ENCODE measurements around the gene DRAM2. TPM values are rescaled to one million over a fixed set of nuclear protein-coding genes. Genes with fewer than 3 reads are reported as not detected.

Gene DRAM2
- total and polyA plus RNA-seq, 2 of the 13 experiments (the other 11 are each of a cell fraction or from before 2014, with no cell fraction given), result 33.2 to 123 TPM

DNA sequence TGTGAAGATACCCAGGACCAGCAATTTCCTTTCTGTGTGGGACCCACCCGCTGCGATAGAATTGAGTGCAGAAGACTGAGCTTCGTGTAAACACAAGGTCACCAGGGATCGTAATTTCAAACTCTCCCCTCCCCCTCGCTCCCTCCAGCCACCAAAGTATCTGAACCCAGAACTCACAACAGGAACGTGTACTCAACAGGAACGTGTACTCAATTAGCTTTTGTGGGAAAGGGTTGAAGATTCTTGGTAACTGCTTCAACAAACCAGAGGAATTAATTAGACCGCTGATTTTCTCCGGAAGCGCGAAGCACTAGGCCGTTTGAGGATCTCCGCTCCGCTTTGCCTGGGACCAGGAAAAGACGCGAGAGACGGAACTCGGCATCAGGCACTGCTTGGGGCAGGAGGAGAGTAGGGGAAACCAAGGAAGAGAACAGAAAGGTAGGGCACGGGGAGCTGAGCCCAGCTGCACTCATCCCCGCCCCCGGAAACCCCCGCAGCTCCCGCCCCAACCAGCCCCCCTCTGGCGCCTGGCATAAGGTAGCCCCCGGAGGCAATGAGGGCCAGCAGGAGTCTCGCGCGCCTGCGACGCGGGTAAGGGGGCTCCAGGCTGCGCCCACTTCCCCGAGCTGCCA is 453 bp downstream of the DRAM2 start (continued):
- no peak for TF ChIP-seq ZSCAN31 (CRISPR knock-in tag; IDR thresholded peaks at IDR 0.05; ENCODE audit: low read depth)
- TF ChIP-seq MAFK (conservative IDR thresholded peaks at IDR 0.05 in 1 of 2, IDR thresholded peaks at IDR 0.05 in 1 of 2; ENCODE audit: low read length in 2 of 2), result no peak
- TF ChIP-seq ZNF331 (CRISPR knock-in tag; IDR thresholded peaks at IDR 0.05), result no peak
- TF ChIP-seq, protein P1, sequence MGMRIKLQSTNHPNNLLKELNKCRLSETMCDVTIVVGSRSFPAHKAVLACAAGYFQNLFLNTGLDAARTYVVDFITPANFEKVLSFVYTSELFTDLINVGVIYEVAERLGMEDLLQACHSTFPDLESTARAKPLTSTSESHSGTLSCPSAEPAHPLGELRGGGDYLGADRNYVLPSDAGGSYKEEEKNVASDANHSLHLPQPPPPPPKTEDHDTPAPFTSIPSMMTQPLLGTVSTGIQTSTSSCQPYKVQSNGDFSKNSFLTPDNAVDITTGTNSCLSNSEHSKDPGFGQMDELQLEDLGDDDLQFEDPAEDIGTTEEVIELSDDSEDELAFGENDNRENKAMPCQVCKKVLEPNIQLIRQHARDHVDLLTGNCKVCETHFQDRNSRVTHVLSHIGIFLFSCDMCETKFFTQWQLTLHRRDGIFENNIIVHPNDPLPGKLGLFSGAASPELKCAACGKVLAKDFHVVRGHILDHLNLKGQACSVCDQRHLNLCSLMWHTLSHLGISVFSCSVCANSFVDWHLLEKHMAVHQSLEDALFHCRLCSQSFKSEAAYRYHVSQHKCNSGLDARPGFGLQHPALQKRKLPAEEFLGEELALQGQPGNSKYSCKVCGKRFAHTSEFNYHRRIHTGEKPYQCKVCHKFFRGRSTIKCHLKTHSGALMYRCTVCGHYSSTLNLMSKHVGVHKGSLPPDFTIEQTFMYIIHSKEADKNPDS (CRISPR knock-in tag; IDR thresholded peaks at IDR 0.05), result no peak
- TF ChIP-seq ZBTB7B (CRISPR knock-in tag; IDR thresholded peaks at IDR 0.05), result peak; percentile 13; the same call in 1 of the 2 replicates
- TF ChIP-seq, protein P2, sequence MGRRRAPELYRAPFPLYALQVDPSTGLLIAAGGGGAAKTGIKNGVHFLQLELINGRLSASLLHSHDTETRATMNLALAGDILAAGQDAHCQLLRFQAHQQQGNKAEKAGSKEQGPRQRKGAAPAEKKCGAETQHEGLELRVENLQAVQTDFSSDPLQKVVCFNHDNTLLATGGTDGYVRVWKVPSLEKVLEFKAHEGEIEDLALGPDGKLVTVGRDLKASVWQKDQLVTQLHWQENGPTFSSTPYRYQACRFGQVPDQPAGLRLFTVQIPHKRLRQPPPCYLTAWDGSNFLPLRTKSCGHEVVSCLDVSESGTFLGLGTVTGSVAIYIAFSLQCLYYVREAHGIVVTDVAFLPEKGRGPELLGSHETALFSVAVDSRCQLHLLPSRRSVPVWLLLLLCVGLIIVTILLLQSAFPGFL (CRISPR knock-in tag; IDR thresholded peaks at IDR 0.05), result no peak
- TF ChIP-seq KDM3A (CRISPR knock-in tag; IDR thresholded peaks at IDR 0.05; ENCODE audit: low read depth), result 0 out of 2 replicates have a peak, but pooled peaks have one; percentile 8
- TF ChIP-seq, protein P3, sequence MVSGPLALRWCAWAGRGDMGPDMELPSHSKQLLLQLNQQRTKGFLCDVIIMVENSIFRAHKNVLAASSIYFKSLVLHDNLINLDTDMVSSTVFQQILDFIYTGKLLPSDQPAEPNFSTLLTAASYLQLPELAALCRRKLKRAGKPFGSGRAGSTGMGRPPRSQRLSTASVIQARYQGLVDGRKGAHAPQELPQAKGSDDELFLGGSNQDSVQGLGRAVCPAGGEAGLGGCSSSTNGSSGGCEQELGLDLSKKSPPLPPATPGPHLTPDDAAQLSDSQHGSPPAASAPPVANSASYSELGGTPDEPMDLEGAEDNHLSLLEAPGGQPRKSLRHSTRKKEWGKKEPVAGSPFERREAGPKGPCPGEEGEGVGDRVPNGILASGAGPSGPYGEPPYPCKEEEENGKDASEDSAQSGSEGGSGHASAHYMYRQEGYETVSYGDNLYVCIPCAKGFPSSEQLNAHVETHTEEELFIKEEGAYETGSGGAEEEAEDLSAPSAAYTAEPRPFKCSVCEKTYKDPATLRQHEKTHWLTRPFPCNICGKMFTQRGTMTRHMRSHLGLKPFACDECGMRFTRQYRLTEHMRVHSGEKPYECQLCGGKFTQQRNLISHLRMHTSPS (CRISPR knock-in tag; IDR thresholded peaks at IDR 0.05; ENCODE audit: low read depth), result no peak
- TF ChIP-seq, protein P4, sequence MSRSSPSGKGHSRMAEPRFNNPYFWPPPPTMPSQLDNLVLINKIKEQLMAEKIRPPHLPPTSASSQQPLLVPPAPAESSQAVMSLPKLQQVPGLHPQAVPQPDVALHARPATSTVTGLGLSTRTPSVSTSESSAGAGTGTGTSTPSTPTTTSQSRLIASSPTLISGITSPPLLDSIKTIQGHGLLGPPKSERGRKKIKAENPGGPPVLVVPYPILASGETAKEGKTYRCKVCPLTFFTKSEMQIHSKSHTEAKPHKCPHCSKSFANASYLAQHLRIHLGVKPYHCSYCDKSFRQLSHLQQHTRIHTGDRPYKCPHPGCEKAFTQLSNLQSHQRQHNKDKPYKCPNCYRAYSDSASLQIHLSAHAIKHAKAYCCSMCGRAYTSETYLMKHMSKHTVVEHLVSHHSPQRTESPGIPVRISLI (CRISPR knock-in tag; IDR thresholded peaks at IDR 0.05; ENCODE audit: borderline replicate concordance), result no peak
- TF ChIP-seq ZNF124 (CRISPR knock-in tag; IDR thresholded peaks at IDR 0.05), result no peak
- no peak for TF ChIP-seq SETDB1 (CRISPR knock-in tag; IDR thresholded peaks at IDR 0.05; ENCODE audit: borderline replicate concordance)
- TF ChIP-seq ZNF10 (CRISPR knock-in tag; IDR thresholded peaks at IDR 0.05; ENCODE audit: borderline replicate concordance, low read depth), result no peak
- TF ChIP-seq ZSCAN25 (CRISPR knock-in tag; IDR thresholded peaks at IDR 0.05), result no peak
- TF ChIP-seq, protein P5, sequence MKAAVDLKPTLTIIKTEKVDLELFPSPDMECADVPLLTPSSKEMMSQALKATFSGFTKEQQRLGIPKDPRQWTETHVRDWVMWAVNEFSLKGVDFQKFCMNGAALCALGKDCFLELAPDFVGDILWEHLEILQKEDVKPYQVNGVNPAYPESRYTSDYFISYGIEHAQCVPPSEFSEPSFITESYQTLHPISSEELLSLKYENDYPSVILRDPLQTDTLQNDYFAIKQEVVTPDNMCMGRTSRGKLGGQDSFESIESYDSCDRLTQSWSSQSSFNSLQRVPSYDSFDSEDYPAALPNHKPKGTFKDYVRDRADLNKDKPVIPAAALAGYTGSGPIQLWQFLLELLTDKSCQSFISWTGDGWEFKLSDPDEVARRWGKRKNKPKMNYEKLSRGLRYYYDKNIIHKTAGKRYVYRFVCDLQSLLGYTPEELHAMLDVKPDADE (CRISPR knock-in tag; IDR thresholded peaks at IDR 0.05), result no peak
- no peak for TF ChIP-seq FOXK1 (CRISPR knock-in tag; IDR thresholded peaks at IDR 0.05; ENCODE audit: borderline replicate concordance, low read depth)
- peak; percentile 79; the same call in 1 of the 2 replicates for TF ChIP-seq ZNF709 (CRISPR knock-in tag; IDR thresholded peaks at IDR 0.05)
- TF ChIP-seq, protein P6, sequence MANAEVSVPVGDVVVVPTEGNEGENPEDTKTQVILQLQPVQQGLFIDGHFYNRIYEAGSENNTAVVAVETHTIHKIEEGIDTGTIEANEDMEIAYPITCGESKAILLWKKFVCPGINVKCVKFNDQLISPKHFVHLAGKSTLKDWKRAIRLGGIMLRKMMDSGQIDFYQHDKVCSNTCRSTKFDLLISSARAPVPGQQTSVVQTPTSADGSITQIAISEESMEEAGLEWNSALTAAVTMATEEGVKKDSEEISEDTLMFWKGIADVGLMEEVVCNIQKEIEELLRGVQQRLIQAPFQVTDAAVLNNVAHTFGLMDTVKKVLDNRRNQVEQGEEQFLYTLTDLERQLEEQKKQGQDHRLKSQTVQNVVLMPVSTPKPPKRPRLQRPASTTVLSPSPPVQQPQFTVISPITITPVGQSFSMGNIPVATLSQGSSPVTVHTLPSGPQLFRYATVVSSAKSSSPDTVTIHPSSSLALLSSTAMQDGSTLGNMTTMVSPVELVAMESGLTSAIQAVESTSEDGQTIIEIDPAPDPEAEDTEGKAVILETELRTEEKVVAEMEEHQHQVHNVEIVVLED (CRISPR knock-in tag; IDR thresholded peaks at IDR 0.05; ENCODE audit: borderline replicate concordance), result no peak
- TF ChIP-seq ZNF777 (CRISPR knock-in tag; IDR thresholded peaks at IDR 0.05), result no peak
- TF ChIP-seq ZFP36L2 (CRISPR knock-in tag; IDR thresholded peaks at IDR 0.05), result no peak
- TF ChIP-seq LCORL (IDR thresholded peaks at IDR 0.05), result no peak
- no peak for TF ChIP-seq LCORL (CRISPR knock-in tag; IDR thresholded peaks at IDR 0.05)
